Rectal smooth muscle tissue (tissue), 1 donor: ENCODE measurements around the gene IER5L.
"Not testable (repeated sequence)": the region's sequence is repeated elsewhere in the genome, so short reads cannot be mapped to it uniquely, and the experiment has no call there.

Source experiments
- H3K27ac ChIP-seq: one replicate; pipeline ENCODE4 v1.7.0; 2013; ENCODE audit warnings: low read depth, low read length, inconsistent platforms
- H3K27me3 ChIP-seq: one replicate; pipeline ENCODE4 v1.7.0; 2013; ENCODE audit warnings: low read length; ENCODE audit not compliant: control insufficient read depth, insufficient read depth
- H3K36me3 ChIP-seq: one replicate; pipeline ENCODE4 v1.7.0; 2013; ENCODE audit warnings: low read length; ENCODE audit not compliant: control insufficient read depth, insufficient read depth
- H3K4me1 ChIP-seq: one replicate; pipeline ENCODE4 v1.7.0; 2013; ENCODE audit warnings: low read length; ENCODE audit not compliant: control insufficient read depth, insufficient read depth
- H3K4me3 ChIP-seq: one replicate; pipeline ENCODE4 v1.7.0; 2013; ENCODE audit warnings: low read length
- H3K9ac ChIP-seq: one replicate; pipeline ENCODE4 v1.7.0; 2013; ENCODE audit warnings: low read length

Gene IER5L

GRCh38 chr9:129201289-129201688, 23.2 kb upstream of the IER5L start:
- Histone ChIP-seq H3K9ac (no peak overlapping the region), H3K4me1 (peaks cover 8% of the 10 kb centered on the region), H3K36me3 (no peaks in the 10 kb centered on the region), H3K27me3 (no peaks in the 10 kb centered on the region), H3K4me3 (no peak overlapping the region), H3K27ac (no peak overlapping the region)

GRCh38 chr9:129200255-129200654, 22.2 kb upstream of the IER5L start:
- Histone ChIP-seq H3K4me3 (no peak overlapping the region), H3K36me3 (no peaks in the 10 kb centered on the region), H3K9ac (no peak overlapping the region), H3K27me3 (no peaks in the 10 kb centered on the region), H3K4me1 (peaks cover 8% of the 10 kb centered on the region), H3K27ac (no peak overlapping the region)

GRCh38 chr9:129199044-129199435, 21.0 kb upstream of the IER5L start:
- no peak overlapping the region for H3K4me3 ChIP-seq
- H3K4me1 ChIP-seq: peaks cover 8% of the 10 kb centered on the region
- no peaks in the 10 kb centered on the region for H3K36me3 ChIP-seq
- no peak overlapping the region for H3K9ac ChIP-seq
- no peaks in the 10 kb centered on the region for H3K27me3 ChIP-seq
- peak overlapping the region; percentile 30 for H3K27ac ChIP-seq

- no peaks in the 10 kb centered on the region for H3K27me3 ChIP-seq
- peaks cover 8% of the 10 kb centered on the region for H3K4me1 ChIP-seq
- H3K36me3 ChIP-seq: no peaks in the 10 kb centered on the region
- peak overlapping the region; percentile 49 for H3K27ac ChIP-seq
- no peak overlapping the region for H3K9ac ChIP-seq
- H3K4me3 ChIP-seq: peak overlapping the region; percentile 13
Observed at GRCh38 chr9:129198319-129199043, 20.4 kb upstream of the IER5L start.

- no peaks in the 10 kb centered on the region for H3K27me3 ChIP-seq
- H3K27ac ChIP-seq: peak overlapping the region; percentile 49
- no peaks in the 10 kb centered on the region for H3K36me3 ChIP-seq
- no peak overlapping the region for H3K9ac ChIP-seq
- peaks cover 8% of the 10 kb centered on the region for H3K4me1 ChIP-seq
- no peak overlapping the region for H3K4me3 ChIP-seq
Observed at GRCh38 chr9:129197978-129198318, 19.9 kb upstream of the IER5L start.

GRCh38 chr9:129197045-129197444, 19.0 kb upstream of the IER5L start:
- not testable (repeated sequence) for H3K36me3 ChIP-seq, H3K9ac ChIP-seq, H3K4me1 ChIP-seq, H3K27ac ChIP-seq, H3K27me3 ChIP-seq, H3K4me3 ChIP-seq

- Histone ChIP-seq H3K4me3 (no peak overlapping the region), H3K4me1 (peaks cover 8% of the 10 kb centered on the region), H3K27me3 (no peaks in the 10 kb centered on the region), H3K27ac (no peak overlapping the region), H3K36me3 (no peaks in the 10 kb centered on the region), H3K9ac (no peak overlapping the region)
Observed at GRCh38 chr9:129195606-129196005, 17.5 kb upstream of the IER5L start.

GRCh38 chr9:129194221-129194620, 16.2 kb upstream of the IER5L start:
- Histone ChIP-seq H3K36me3 (no peaks in the 10 kb centered on the region), H3K9ac (no peak overlapping the region), H3K27me3 (no peaks in the 10 kb centered on the region), H3K27ac (no peak overlapping the region), H3K4me3 (no peak overlapping the region), H3K4me1 (peaks cover 8% of the 10 kb centered on the region)

GRCh38 chr9:129193655-129194054, 15.6 kb upstream of the IER5L start:
- Histone ChIP-seq H3K27ac (no peak overlapping the region), H3K36me3 (no peaks in the 10 kb centered on the region), H3K27me3 (no peaks in the 10 kb centered on the region), H3K9ac (no peak overlapping the region), H3K4me1 (peaks cover 7% of the 10 kb centered on the region), H3K4me3 (no peak overlapping the region)

GRCh38 chr9:129191234-129191633, 13.2 kb upstream of the IER5L start:
- Histone ChIP-seq H3K4me3 (no peak overlapping the region), H3K36me3 (no peaks in the 10 kb centered on the region), H3K27ac (no peak overlapping the region), H3K4me1 (no peaks in the 10 kb centered on the region), H3K9ac (no peak overlapping the region), H3K27me3 (no peaks in the 10 kb centered on the region)

- H3K4me1 ChIP-seq, H3K27ac ChIP-seq, H3K27me3 ChIP-seq, H3K9ac ChIP-seq, H3K4me3 ChIP-seq, H3K36me3 ChIP-seq: not testable (repeated sequence)
Observed at GRCh38 chr9:129189971-129190370, 11.9 kb upstream of the IER5L start.

- Histone ChIP-seq H3K4me1 (no peaks in the 10 kb centered on the region), H3K4me3 (no peak overlapping the region), H3K9ac (no peak overlapping the region), H3K36me3 (no peaks in the 10 kb centered on the region), H3K27me3 (no peaks in the 10 kb centered on the region), H3K27ac (no peak overlapping the region)
Observed at GRCh38 chr9:129187042-129187441, 9.0 kb upstream of the IER5L start.

GRCh38 chr9:129185991-129186390, 7.9 kb upstream of the IER5L start:
- Histone ChIP-seq H3K9ac (no peak overlapping the region), H3K4me3 (no peak overlapping the region), H3K27me3 (no peaks in the 10 kb centered on the region), H3K36me3 (no peaks in the 10 kb centered on the region), H3K4me1 (no peaks in the 10 kb centered on the region), H3K27ac (no peak overlapping the region)
